Adrenal gland (tissue), 5 donors: ENCODE results near the gene CACYBP.

Experiments used
- POLR2A ChIP-seq, 2 donors: fragments of 450-650 bp; IDR thresholded peaks; one replicate each; pipeline ENCODE4 v1.6.1; 2017; ENCODE audit warnings: antibody characterized with exemption in 2 of 2, mild to moderate bottlenecking in 2 of 2, moderate library complexity in 1 of 2
- TF ChIP-seq, protein P1 (sequence below), 6 experiments: fragments of 450-650 bp in 4 of 6; fragments of 200-600 bp in 2 of 6; sonication (generic) in 1 of 6; IDR thresholded peaks; 1 replicate in 5 of 6; 2 replicates in 1 of 6; pipeline versions ENCODE4 v1.5.1 to v1.8.0; 2016 to 2021; ENCODE audit warnings: antibody characterized with exemption in 6 of 6, mild to moderate bottlenecking in 2 of 6, moderate library complexity in 1 of 6
- donor health status: DM: no; HTN: no; CAD: no.

DNA sequence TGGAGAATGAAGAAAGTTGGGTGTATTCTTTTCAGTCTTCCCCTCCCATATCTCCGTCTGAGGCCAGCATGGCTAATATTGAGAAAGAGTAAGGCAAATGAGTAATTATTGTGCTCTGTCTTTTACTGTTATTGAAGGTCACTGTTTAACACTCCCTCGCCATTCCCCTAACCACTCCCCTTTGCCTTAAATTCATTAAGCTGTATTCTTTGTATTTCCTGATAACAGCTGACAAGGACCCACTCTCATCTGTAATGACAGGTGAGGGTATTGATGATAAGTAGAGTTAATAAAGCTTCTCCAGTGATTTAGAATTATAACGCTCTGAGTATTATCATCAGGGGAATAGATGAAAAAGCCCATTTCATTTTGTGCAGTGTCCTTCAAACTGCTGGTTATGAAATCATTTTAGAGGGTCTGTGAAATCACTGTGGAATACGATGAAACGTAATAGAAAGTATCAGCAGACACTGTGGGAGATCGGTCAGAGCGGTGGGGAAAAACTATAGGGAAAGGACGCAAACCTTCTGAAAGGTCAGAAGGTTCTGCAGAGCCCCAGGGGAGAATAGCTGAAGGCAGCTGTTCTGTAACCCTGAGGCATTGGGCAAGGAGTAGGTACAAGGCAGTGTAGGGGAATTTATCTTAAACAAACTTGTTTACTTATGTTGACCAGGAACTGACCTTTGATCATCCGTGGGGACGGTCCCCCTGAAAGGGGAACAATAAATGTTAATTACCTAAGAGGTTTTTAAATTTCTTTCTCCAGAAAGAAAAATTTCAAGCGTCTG, 46.3 kb upstream of the CACYBP start:
- TF ChIP-seq, protein P1, sequence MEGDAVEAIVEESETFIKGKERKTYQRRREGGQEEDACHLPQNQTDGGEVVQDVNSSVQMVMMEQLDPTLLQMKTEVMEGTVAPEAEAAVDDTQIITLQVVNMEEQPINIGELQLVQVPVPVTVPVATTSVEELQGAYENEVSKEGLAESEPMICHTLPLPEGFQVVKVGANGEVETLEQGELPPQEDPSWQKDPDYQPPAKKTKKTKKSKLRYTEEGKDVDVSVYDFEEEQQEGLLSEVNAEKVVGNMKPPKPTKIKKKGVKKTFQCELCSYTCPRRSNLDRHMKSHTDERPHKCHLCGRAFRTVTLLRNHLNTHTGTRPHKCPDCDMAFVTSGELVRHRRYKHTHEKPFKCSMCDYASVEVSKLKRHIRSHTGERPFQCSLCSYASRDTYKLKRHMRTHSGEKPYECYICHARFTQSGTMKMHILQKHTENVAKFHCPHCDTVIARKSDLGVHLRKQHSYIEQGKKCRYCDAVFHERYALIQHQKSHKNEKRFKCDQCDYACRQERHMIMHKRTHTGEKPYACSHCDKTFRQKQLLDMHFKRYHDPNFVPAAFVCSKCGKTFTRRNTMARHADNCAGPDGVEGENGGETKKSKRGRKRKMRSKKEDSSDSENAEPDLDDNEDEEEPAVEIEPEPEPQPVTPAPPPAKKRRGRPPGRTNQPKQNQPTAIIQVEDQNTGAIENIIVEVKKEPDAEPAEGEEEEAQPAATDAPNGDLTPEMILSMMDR (IDR thresholded peaks at IDR 0.05), result no peak
- TF ChIP-seq POLR2A (IDR thresholded peaks at IDR 0.05), result no peak
